Mesenchymal stem cell (in vitro differentiated cells and primary cell): ENCODE measurements around the gene FHIT.

Source experiments
- DNase-seq: peaks from one replicate; pipeline ENCODE4 v3.0.0-alpha.2; 2013
- H2AFZ ChIP-seq: one replicate; pipeline ENCODE4 v1.6.1; 2013; ENCODE audit warnings: low read depth, mild to moderate bottlenecking, control low read depth, inconsistent platforms, low read length, moderate library complexity
- H2AK5ac ChIP-seq: 2 replicates; pipeline ENCODE4 v1.6.1; 2013; ENCODE audit warnings: low read length, moderate library complexity, mild to moderate bottlenecking, inconsistent platforms; ENCODE audit not compliant: severe bottlenecking
- H2BK120ac ChIP-seq: one replicate; pipeline ENCODE4 v1.6.1; 2013; ENCODE audit warnings: low read depth, mild to moderate bottlenecking, inconsistent platforms, low read length, moderate library complexity
- H2BK12ac ChIP-seq, 2 experiments: one replicate each; pipeline ENCODE4 v1.6.1; 2013; ENCODE audit warnings: inconsistent platforms in 2 of 2, low read length in 2 of 2, mild to moderate bottlenecking in 2 of 2, moderate library complexity in 2 of 2, control low read depth in 1 of 2
- H2BK15ac ChIP-seq: one replicate; pipeline ENCODE4 v1.6.1; 2013; ENCODE audit warnings: mild to moderate bottlenecking, low read depth, inconsistent platforms; ENCODE audit not compliant: poor library complexity, severe bottlenecking
- H2BK5ac ChIP-seq: 2 replicates; pipeline ENCODE4 v1.6.1; 2013; ENCODE audit warnings: low read depth, mild to moderate bottlenecking, low read length, control low read depth, inconsistent platforms; ENCODE audit not compliant: poor library complexity, severe bottlenecking
- H3K14ac ChIP-seq, 2 experiments: one replicate each; pipeline ENCODE4 v1.6.1; 2013; ENCODE audit warnings: inconsistent platforms in 2 of 2, low read length in 2 of 2, control low read depth in 1 of 2, mild to moderate bottlenecking in 1 of 2, moderate library complexity in 1 of 2
- H3K18ac ChIP-seq, 2 experiments: one replicate each; pipeline ENCODE4 v1.6.1; 2013; ENCODE audit warnings: inconsistent platforms in 2 of 2, low read length in 2 of 2, control low read depth in 1 of 2, low read depth in 1 of 2, mild to moderate bottlenecking in 1 of 2
- H3K23ac ChIP-seq, 2 experiments: one replicate each; pipeline ENCODE4 v1.6.1; 2013; ENCODE audit warnings: inconsistent platforms in 2 of 2, low read length in 2 of 2, mild to moderate bottlenecking in 2 of 2, moderate library complexity in 2 of 2, control low read depth in 1 of 2
- H3K27ac ChIP-seq: 2 replicates; pipeline ENCODE4 v1.5.1; 2013; ENCODE audit warnings: mild to moderate bottlenecking, moderate library complexity, low read length, control low read depth, inconsistent platforms; ENCODE audit not compliant: poor library complexity, severe bottlenecking
- H3K27me3 ChIP-seq, 2 experiments: 2 replicates each; pipeline versions ENCODE4 v1.6.1 to v1.7.0; 2013; ENCODE audit warnings: low read length in 2 of 2, mild to moderate bottlenecking in 2 of 2, moderate library complexity in 2 of 2, control low read depth in 1 of 2, inconsistent platforms in 1 of 2; ENCODE audit not compliant: control insufficient read depth in 1 of 2, insufficient read depth in 1 of 2
- H3K36me3 ChIP-seq, 2 experiments: 2 replicates each; pipeline versions ENCODE4 v1.6.1 to v1.7.0; 2013; ENCODE audit warnings: low read length in 2 of 2, control low read depth in 1 of 2, inconsistent platforms in 1 of 2, low read depth in 1 of 2, mild to moderate bottlenecking in 1 of 2; ENCODE audit not compliant: insufficient read depth in 2 of 2, control insufficient read depth in 1 of 2
- H3K4ac ChIP-seq, 2 experiments: one replicate each; pipeline ENCODE4 v1.6.1; 2013; ENCODE audit warnings: inconsistent platforms in 2 of 2, low read length in 2 of 2, mild to moderate bottlenecking in 2 of 2, moderate library complexity in 2 of 2, control low read depth in 1 of 2, low read depth in 1 of 2
- H3K4me1 ChIP-seq: 2 replicates; pipeline ENCODE4 v1.6.1; 2013; ENCODE audit warnings: low read depth, low read length, control low read depth; ENCODE audit not compliant: control insufficient read depth, insufficient read depth
- H3K4me2 ChIP-seq: 2 replicates; pipeline ENCODE4 v1.6.1; 2013; ENCODE audit warnings: low read length, mild to moderate bottlenecking, inconsistent platforms; ENCODE audit not compliant: poor library complexity, severe bottlenecking
- H3K4me3 ChIP-seq, 2 experiments: 2 replicates each; pipeline versions ENCODE4 v1.5.1 to v1.7.0; 2013; ENCODE audit warnings: low read length in 2 of 2, mild to moderate bottlenecking in 2 of 2, control low read depth in 1 of 2, low read depth in 1 of 2; ENCODE audit not compliant: insufficient read depth in 1 of 2
- H3K79me1 ChIP-seq: replicated peaks from 2 replicates; pipeline ENCODE4 v1.6.1; 2013; ENCODE audit warnings: mild to moderate bottlenecking, control low read depth, low read length, inconsistent platforms; ENCODE audit not compliant: poor library complexity, severe bottlenecking
- H3K9ac ChIP-seq: 2 replicates; pipeline ENCODE4 v1.7.0; 2013; ENCODE audit warnings: mild to moderate bottlenecking, low read length, moderate library complexity
- H3K9me3 ChIP-seq: 2 replicates; pipeline ENCODE4 v1.7.0; 2013; ENCODE audit warnings: mild to moderate bottlenecking, low read length; ENCODE audit not compliant: control insufficient read depth
- H4K8ac ChIP-seq: one replicate; pipeline ENCODE4 v1.6.1; 2013; ENCODE audit warnings: inconsistent platforms, mild to moderate bottlenecking, low read length, moderate library complexity
- H4K91ac ChIP-seq: one replicate; pipeline ENCODE4 v1.6.1; 2013; ENCODE audit warnings: mild to moderate bottlenecking, low read length, inconsistent platforms
- WGBS: methylation state at CpG from one replicate; pipeline ENCODE4 v1.1.7; 2013; ENCODE audit warnings: mixed read lengths; 5-methylcytosine and 5-hydroxymethylcytosine counted together

FHIT gene

GRCh38 chr3:60144071-60144470 is 1107.2 kb downstream of the FHIT start:
- Histone ChIP-seq H2BK15ac (no peak overlapping the region), H2BK120ac (no peak overlapping the region), H3K4ac (no peak overlapping the region), H3K4me1 (no peaks in the 10 kb centered on the region), H2AK5ac (no peak overlapping the region), H3K27ac (no peak overlapping the region), H3K27me3 (no peaks in the 10 kb centered on the region), H3K36me3 (no peaks in the 10 kb centered on the region), H3K79me1 (no peaks in the 10 kb centered on the region), H4K8ac (no peak overlapping the region), H3K23ac (no peak overlapping the region), H2AFZ (no peak overlapping the region), H3K18ac (no peak overlapping the region), H3K14ac (no peak overlapping the region), H2BK5ac (no peak overlapping the region), H3K4me2 (no peak overlapping the region), H3K4me3 (no peak overlapping the region), H4K91ac (no peak overlapping the region), H3K9ac (no peak overlapping the region), H3K9me3 (no peaks in the 10 kb centered on the region), H2BK12ac (no peak overlapping the region)
- no peak for DNase-seq
- WGBS, result no CpG with 5 or more reads among the region's 1 CpG

DNA sequence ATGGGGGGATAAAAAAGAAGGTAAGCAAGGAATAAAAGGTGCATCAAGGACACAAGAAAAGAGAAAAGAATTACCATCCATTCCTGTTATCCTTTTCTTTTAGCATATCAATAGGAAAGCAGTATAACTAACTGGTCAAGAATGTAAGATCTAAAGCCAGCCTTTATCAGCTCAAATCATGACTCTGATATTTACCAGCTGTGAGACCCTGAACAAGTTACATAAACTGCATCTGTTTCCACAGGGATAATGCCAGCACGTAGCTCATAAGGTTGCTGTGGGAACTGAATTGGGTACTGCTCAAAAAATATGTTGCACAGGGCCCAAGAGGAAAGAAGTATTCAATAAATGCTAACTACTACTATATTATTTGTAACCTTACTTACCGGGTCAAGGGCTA is 1109.2 kb downstream of the FHIT start:
- no peak overlapping the region for H3K23ac ChIP-seq
- no peak overlapping the region for H2BK12ac ChIP-seq

GRCh38 chr3:60140160-60140559 is 1111.1 kb downstream of the FHIT start:
- H3K4me3 ChIP-seq, result no peak overlapping the region
- no peak overlapping the region for H4K91ac ChIP-seq
- H2BK5ac ChIP-seq, result no peak overlapping the region
- H3K4me1 ChIP-seq, result no peaks in the 10 kb centered on the region
- H3K23ac ChIP-seq, result no peak overlapping the region
- no peak overlapping the region for H4K8ac ChIP-seq
- no peak overlapping the region for H3K18ac ChIP-seq
- H3K9me3 ChIP-seq, result no peaks in the 10 kb centered on the region
- H3K4ac ChIP-seq, result no peak overlapping the region
- H3K27me3 ChIP-seq, result no peaks in the 10 kb centered on the region
- no peaks in the 10 kb centered on the region for H3K36me3 ChIP-seq
- H2BK12ac ChIP-seq, result no peak overlapping the region
- no peak overlapping the region for H2BK120ac ChIP-seq
- no peak overlapping the region for H2AK5ac ChIP-seq
- H2AFZ ChIP-seq, result no peak overlapping the region
- H3K27ac ChIP-seq, result no peak overlapping the region
- H3K79me1 ChIP-seq, result no peaks in the 10 kb centered on the region
- no peak for DNase-seq
- H3K9ac ChIP-seq, result no peak overlapping the region
- WGBS, result 94% methylated on average over 1 of the region's 1 CpG
- H2BK15ac ChIP-seq, result no peak overlapping the region
- no peak overlapping the region for H3K14ac ChIP-seq
- H3K4me2 ChIP-seq, result no peak overlapping the region

More for the DNA sequence above, 1109.2 kb downstream of the FHIT start:
- Histone ChIP-seq H3K14ac (no peak overlapping the region), H2BK120ac (no peak overlapping the region), H3K36me3 (no peaks in the 10 kb centered on the region), H3K4me2 (no peak overlapping the region), H3K27ac (no peak overlapping the region), H3K27me3 (no peaks in the 10 kb centered on the region), H4K8ac (no peak overlapping the region), H3K18ac (no peak overlapping the region), H3K9me3 (no peaks in the 10 kb centered on the region), H3K79me1 (no peaks in the 10 kb centered on the region), H2BK5ac (no peak overlapping the region), H2AFZ (no peak overlapping the region), H4K91ac (no peak overlapping the region), H2BK15ac (no peak overlapping the region), H3K4me3 (no peak overlapping the region), H3K4me1 (no peaks in the 10 kb centered on the region), H3K9ac (no peak overlapping the region), H3K4ac (no peak overlapping the region), H2AK5ac (no peak overlapping the region)
- WGBS, result no CpG with 5 or more reads among the region's 2 CpGs
- DNase-seq, result no peak

- H3K9me3 ChIP-seq, result no peaks in the 10 kb centered on the region
- no peak overlapping the region for H4K91ac ChIP-seq
- no peak overlapping the region for H4K8ac ChIP-seq
- no peak for DNase-seq
- no peak overlapping the region for H2BK15ac ChIP-seq
- no peak overlapping the region for H2BK5ac ChIP-seq
- no peak overlapping the region for H2BK12ac ChIP-seq
- WGBS, result 69% methylated on average over 3 of the region's 4 CpGs
- no peak overlapping the region for H3K27ac ChIP-seq
- H3K4me1 ChIP-seq, result no peaks in the 10 kb centered on the region
- H3K14ac ChIP-seq, result no peak overlapping the region
- no peak overlapping the region for H2AK5ac ChIP-seq
- no peak overlapping the region for H3K23ac ChIP-seq
- no peak overlapping the region for H2BK120ac ChIP-seq
- no peak overlapping the region for H3K4me3 ChIP-seq
- no peak overlapping the region for H3K4ac ChIP-seq
- no peaks in the 10 kb centered on the region for H3K27me3 ChIP-seq
- no peak overlapping the region for H3K18ac ChIP-seq
- H3K4me2 ChIP-seq, result no peak overlapping the region
- no peak overlapping the region for H2AFZ ChIP-seq
- H3K79me1 ChIP-seq, result no peaks in the 10 kb centered on the region
- no peak overlapping the region for H3K9ac ChIP-seq
- no peaks in the 10 kb centered on the region for H3K36me3 ChIP-seq
Measured at GRCh38 chr3:60136601-60137000, 1114.7 kb downstream of the FHIT start.
